Renal cortex interstitium (tissue), 15 donors: ENCODE data around the gene KRTAP4-12. TPM values are rescaled to one million over a fixed set of nuclear protein-coding genes. Genes with fewer than 3 reads are reported as not detected.
"Not testable (repeated sequence)": the region's sequence is repeated elsewhere in the genome, so short reads cannot be mapped to it uniquely, and the experiment has no call there.

Source experiments
- DNase-seq, 11 donors: peaks; one replicate each; pipeline ENCODE4 v3.0.0-alpha.2; 2013; ENCODE audit warnings: low read depth in 9 of 11, low spot score in 4 of 11; ENCODE audit errors: extremely low read depth in 1 of 11
- long read RNA-seq, 16 experiments: transcript quantifications; one replicate each; lab custom pipeline, GENCODE V29; 2026
- polyA plus RNA-seq, 3 donors: library from polyadenylated mRNA; unstranded; fragments of 120-200 nt; gene quantifications; one replicate each; pipeline ENCODE4 v1.2.1, GENCODE V29; 2013; ENCODE audit not compliant: insufficient read length in 3 of 3

KRTAP4-12 gene
- not detected for polyA plus RNA-seq
- long read RNA-seq, donor 1 = 0 reads
- long read RNA-seq, donor 2 = 0 reads
- long read RNA-seq, donor 3 = 0 reads
- long read RNA-seq, donor 4 = 0 reads
- long read RNA-seq, donor 5 = 0 reads
- long read RNA-seq, donor 6 = 0 reads
- long read RNA-seq, donor 7 = 0 reads
- long read RNA-seq, donor 8 = 0 reads
- long read RNA-seq, donor 9 = 0 reads
- long read RNA-seq, donor 10 = 0 reads
- long read RNA-seq, donor 11 = 0 reads
- long read RNA-seq, donor 12 = 0 reads
- long read RNA-seq, donor 13 = 0 reads
- long read RNA-seq, donor 14 = 0 reads
- long read RNA-seq, donor 15 = 0 reads
- long read RNA-seq, donor 16 = 0 reads

GRCh38 chr17:41123991-41124371 is at the start of gene KRTAP4-12:
TSS of gene KRTAP4-12 (minus strand) at chr17:41124182. CDS start at chr17:41124122, 60 bp downstream.
- DNase-seq = not testable (repeated sequence)

GRCh38 chr17:41171886-41172285 is 47.9 kb upstream of the KRTAP4-12 start:
- DNase-seq = no peak

GRCh38 chr17:41168121-41168520 is 44.1 kb upstream of the KRTAP4-12 start, which contains the start of gene KRTAP4-3:
TSS of gene KRTAP4-3 (minus strand) at chr17:41168221. CDS start at chr17:41168172, 49 bp downstream.
- DNase-seq = no peak

- DNase-seq = no peak
Observed at GRCh38 chr17:41167561-41167960, 43.6 kb upstream of the KRTAP4-12 start.

- no peak for DNase-seq
Observed at GRCh38 chr17:41163828-41164227, 39.8 kb upstream of the KRTAP4-12 start.

- DNase-seq = no peak
Observed at GRCh38 chr17:41160648-41161047, 36.7 kb upstream of the KRTAP4-12 start, which contains the start of gene KRTAP4-4. TSS of gene KRTAP4-4 (minus strand) at chr17:41160748. CDS start at chr17:41160691, 57 bp downstream.

- DNase-seq = not testable (repeated sequence)
Observed at GRCh38 chr17:41160190-41160589, 36.2 kb upstream of the KRTAP4-12 start.

GRCh38 chr17:41153856-41154255 is 29.9 kb upstream of the KRTAP4-12 start:
- no peak for DNase-seq

GRCh38 chr17:41151525-41151924 is 27.5 kb upstream of the KRTAP4-12 start:
- DNase-seq = no peak

- DNase-seq = no peak
Observed at GRCh38 chr17:41150026-41150425, 26.0 kb upstream of the KRTAP4-12 start.

GRCh38 chr17:41149652-41149985 is 25.6 kb upstream of the KRTAP4-12 start, which contains the start of gene KRTAP4-5:
TSS of gene KRTAP4-5 (minus strand) at chr17:41149825. CDS start at chr17:41149767, 58 bp downstream.
- no peak for DNase-seq

GRCh38 chr17:41148971-41149651 is 25.1 kb upstream of the KRTAP4-12 start:
- not testable (repeated sequence) for DNase-seq

- no peak for DNase-seq
Observed at GRCh38 chr17:41147531-41148204, 23.7 kb upstream of the KRTAP4-12 start.

- DNase-seq = no peak
Observed at GRCh38 chr17:41145261-41145660, 21.3 kb upstream of the KRTAP4-12 start.

- no peak for DNase-seq
Observed at GRCh38 chr17:41144846-41145245, 20.9 kb upstream of the KRTAP4-12 start.

- no peak for DNase-seq
Observed at GRCh38 chr17:41141361-41141760, 17.4 kb upstream of the KRTAP4-12 start.

- DNase-seq = no peak
Observed at GRCh38 chr17:41140360-41141131, 16.6 kb upstream of the KRTAP4-12 start, which contains the start of gene KRTAP4-6. TSS of gene KRTAP4-6 (minus strand) at chr17:41140544. CDS start at chr17:41140487, 57 bp downstream.

GRCh38 chr17:41139865-41140264 is 15.9 kb upstream of the KRTAP4-12 start:
- DNase-seq = not testable (repeated sequence)
